Measurements from ENCODE around the gene NAPB. TPM values are rescaled to one million over a fixed set of nuclear protein-coding genes. Genes with fewer than 3 reads are reported as not detected.

NAPB gene
- total RNA-seq, 1 donor from 2014 or later, result 8.9 TPM

- Histone ChIP-seq H3K9me3 (ENCODE audit: control insufficient read depth in 3 of 3, low read length in 3 of 3) (no peaks in the 10 kb centered on the region), H3K4me3 (ENCODE audit: low read length in 3 of 3) (no peak overlapping the region), H3K4me1 (ENCODE audit: control insufficient read depth in 3 of 3, insufficient read depth in 3 of 3, low read length in 3 of 3) (peaks cover 10 to 31% (median 13%) of the 10 kb centered on the region in 3 donors), H3K27me3 (ENCODE audit: control insufficient read depth in 3 of 3, insufficient read depth in 3 of 3, low read length in 3 of 3) (no peaks in the 10 kb centered on the region), H3K27ac (ENCODE audit: low read depth, low read length) (no peak overlapping the region), H3K9ac (ENCODE audit: low read depth in 1 of 3, low read length in 3 of 3) (no peak overlapping the region), H3K36me3 (ENCODE audit: control insufficient read depth in 3 of 3, insufficient read depth in 3 of 3, low read length in 3 of 3) (no peaks in the 10 kb centered on the region)
Observed at GRCh38 chr20:23408957-23409356, 12.3 kb downstream of the NAPB start.

DNA sequence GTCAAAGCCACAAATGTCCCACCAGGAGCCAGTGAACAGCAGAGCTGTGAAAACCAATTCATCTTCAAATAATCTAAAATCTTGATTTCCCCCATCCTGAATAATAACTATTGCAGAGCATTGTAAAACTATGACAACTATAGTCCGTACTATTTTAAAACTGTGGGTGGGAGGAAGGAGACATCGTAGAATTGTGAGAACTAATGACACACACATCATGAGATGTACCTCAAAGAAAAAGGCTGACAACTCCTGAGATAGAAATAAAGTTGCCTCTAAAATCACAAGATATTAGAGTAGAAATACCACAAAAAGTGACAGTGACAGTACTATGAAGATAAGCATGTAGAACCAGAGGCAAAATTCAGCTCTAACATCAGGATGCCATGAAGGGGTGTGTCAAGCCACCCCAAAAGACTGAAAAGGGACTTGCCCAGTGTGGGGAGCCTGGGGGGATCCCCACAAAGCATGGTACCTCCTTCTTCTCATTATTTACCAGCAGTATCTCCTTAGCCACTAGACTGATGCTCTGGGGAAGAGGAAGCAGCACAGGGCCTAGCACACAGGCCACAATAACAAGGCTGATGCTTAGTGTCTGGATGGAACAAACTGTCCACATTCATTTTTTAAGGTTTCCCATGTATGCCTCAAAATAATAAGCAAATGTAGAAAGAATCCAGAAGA is 13.4 kb downstream of the NAPB start:
- no peak overlapping the region for H3K9ac ChIP-seq (ENCODE audit: low read depth in 1 of 3, low read length in 3 of 3)
- no peaks in the 10 kb centered on the region for H3K9me3 ChIP-seq (ENCODE audit: control insufficient read depth in 3 of 3, low read length in 3 of 3)
- H3K36me3 ChIP-seq (ENCODE audit: control insufficient read depth in 3 of 3, insufficient read depth in 3 of 3, low read length in 3 of 3), result no peaks in the 10 kb centered on the region
- H3K4me1 ChIP-seq (ENCODE audit: control insufficient read depth in 3 of 3, insufficient read depth in 3 of 3, low read length in 3 of 3), result peaks cover 10 to 34% (median 17%) of the 10 kb centered on the region in 3 donors
- no peak overlapping the region for H3K27ac ChIP-seq (ENCODE audit: low read depth, low read length)
- H3K4me3 ChIP-seq (ENCODE audit: low read length in 3 of 3), result no peak overlapping the region
- H3K27me3 ChIP-seq (ENCODE audit: control insufficient read depth in 3 of 3, insufficient read depth in 3 of 3, low read length in 3 of 3), result no peaks in the 10 kb centered on the region

DNA sequence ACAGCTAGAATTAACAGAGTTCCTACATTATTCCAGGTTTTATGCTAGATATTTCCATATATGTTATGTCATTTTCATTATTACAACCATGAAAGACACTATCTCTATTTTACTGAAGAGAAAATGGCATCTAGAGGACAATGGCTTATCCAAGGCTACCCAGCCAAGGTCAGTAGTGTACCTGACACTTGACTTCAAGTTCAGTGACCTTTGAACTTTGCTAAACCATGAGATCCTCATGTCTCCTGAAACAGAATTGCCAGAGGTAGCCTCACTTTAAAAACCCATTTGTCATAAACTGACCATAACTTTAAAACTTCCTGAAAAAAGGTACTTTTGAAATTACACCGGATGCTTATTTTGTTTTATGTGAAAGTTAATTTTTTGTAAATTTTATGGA is 14.4 kb downstream of the NAPB start:
- Histone ChIP-seq H3K36me3 (ENCODE audit: control insufficient read depth in 3 of 3, insufficient read depth in 3 of 3, low read length in 3 of 3) (peaks cover 0 to 3% (median 0%) of the 10 kb centered on the region in 3 donors), H3K27me3 (ENCODE audit: control insufficient read depth in 3 of 3, insufficient read depth in 3 of 3, low read length in 3 of 3) (no peaks in the 10 kb centered on the region), H3K4me1 (ENCODE audit: control insufficient read depth in 3 of 3, insufficient read depth in 3 of 3, low read length in 3 of 3) (peaks cover 5 to 30% (median 17%) of the 10 kb centered on the region in 3 donors), H3K9ac (ENCODE audit: low read depth in 1 of 3, low read length in 3 of 3) (no peak overlapping the region), H3K9me3 (ENCODE audit: control insufficient read depth in 3 of 3, low read length in 3 of 3) (no peaks in the 10 kb centered on the region), H3K4me3 (ENCODE audit: low read length in 3 of 3) (no peak overlapping the region), H3K27ac (ENCODE audit: low read depth, low read length) (no peak overlapping the region)

- no peak overlapping the region for H3K27ac ChIP-seq (ENCODE audit: low read depth, low read length)
- H3K4me1 ChIP-seq (ENCODE audit: control insufficient read depth in 3 of 3, insufficient read depth in 3 of 3, low read length in 3 of 3), result peaks cover 7 to 25% (median 22%) of the 10 kb centered on the region in 3 donors
- no peak overlapping the region for H3K4me3 ChIP-seq (ENCODE audit: low read length in 3 of 3)
- no peak overlapping the region for H3K9ac ChIP-seq (ENCODE audit: low read depth in 1 of 3, low read length in 3 of 3)
- no peaks in the 10 kb centered on the region for H3K27me3 ChIP-seq (ENCODE audit: control insufficient read depth in 3 of 3, insufficient read depth in 3 of 3, low read length in 3 of 3)
- peaks cover 0 to 5% (median 0%) of the 10 kb centered on the region in 3 donors for H3K36me3 ChIP-seq (ENCODE audit: control insufficient read depth in 3 of 3, insufficient read depth in 3 of 3, low read length in 3 of 3)
- H3K9me3 ChIP-seq (ENCODE audit: control insufficient read depth in 3 of 3, low read length in 3 of 3), result no peaks in the 10 kb centered on the region
Observed at GRCh38 chr20:23404196-23404595, 17.1 kb downstream of the NAPB start.

GRCh38 chr20:23403751-23404150 is 17.5 kb downstream of the NAPB start:
- no peak overlapping the region for H3K9ac ChIP-seq (ENCODE audit: low read depth in 1 of 3, low read length in 3 of 3)
- no peaks in the 10 kb centered on the region for H3K27me3 ChIP-seq (ENCODE audit: control insufficient read depth in 3 of 3, insufficient read depth in 3 of 3, low read length in 3 of 3)
- H3K36me3 ChIP-seq (ENCODE audit: control insufficient read depth in 3 of 3, insufficient read depth in 3 of 3, low read length in 3 of 3), result peaks cover 0 to 5% (median 0%) of the 10 kb centered on the region in 3 donors
- no peak overlapping the region for H3K4me3 ChIP-seq (ENCODE audit: low read length in 3 of 3)
- no peak overlapping the region for H3K27ac ChIP-seq (ENCODE audit: low read depth, low read length)
- H3K9me3 ChIP-seq (ENCODE audit: control insufficient read depth in 3 of 3, low read length in 3 of 3), result no peaks in the 10 kb centered on the region
- H3K4me1 ChIP-seq (ENCODE audit: control insufficient read depth in 3 of 3, insufficient read depth in 3 of 3, low read length in 3 of 3), result peaks cover 7 to 25% (median 22%) of the 10 kb centered on the region in 3 donors

DNA sequence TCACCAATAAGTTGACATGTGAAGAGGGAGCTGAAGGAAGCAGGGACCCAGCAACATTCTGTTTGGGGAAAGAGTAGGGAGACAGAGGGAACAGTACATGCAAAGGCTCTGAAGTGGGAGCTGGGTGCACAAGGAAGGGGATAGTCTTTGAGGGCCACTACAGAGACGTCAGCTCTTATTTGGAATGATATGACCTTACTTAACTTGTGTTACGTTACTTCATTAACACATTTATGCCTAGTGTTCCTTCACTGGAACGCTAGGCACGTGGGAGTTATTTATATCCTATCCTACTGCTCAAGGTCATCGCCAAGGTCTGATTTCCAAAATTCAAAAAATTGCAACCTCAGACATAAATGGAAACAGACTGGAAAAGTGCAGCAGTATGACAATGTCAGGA is 20.2 kb downstream of the NAPB start:
- Histone ChIP-seq H3K4me1 (ENCODE audit: control insufficient read depth in 3 of 3, insufficient read depth in 3 of 3, low read length in 3 of 3) (peaks cover 9 to 32% (median 24%) of the 10 kb centered on the region in 3 donors), H3K27ac (ENCODE audit: low read depth, low read length) (no peak overlapping the region), H3K27me3 (ENCODE audit: control insufficient read depth in 3 of 3, insufficient read depth in 3 of 3, low read length in 3 of 3) (no peaks in the 10 kb centered on the region)

GRCh38 chr20:23399568-23400241 is 21.6 kb downstream of the NAPB start:
- Histone ChIP-seq H3K9me3 (ENCODE audit: control insufficient read depth in 3 of 3, low read length in 3 of 3) (no peaks in the 10 kb centered on the region), H3K27ac (ENCODE audit: low read depth, low read length) (no peak overlapping the region), H3K9ac (ENCODE audit: low read depth in 1 of 3, low read length in 3 of 3) (no peak overlapping the region), H3K27me3 (ENCODE audit: control insufficient read depth in 3 of 3, insufficient read depth in 3 of 3, low read length in 3 of 3) (no peaks in the 10 kb centered on the region), H3K36me3 (ENCODE audit: control insufficient read depth in 3 of 3, insufficient read depth in 3 of 3, low read length in 3 of 3) (peaks cover 0 to 8% (median 5%) of the 10 kb centered on the region in 3 donors), H3K4me1 (ENCODE audit: control insufficient read depth in 3 of 3, insufficient read depth in 3 of 3, low read length in 3 of 3) (peaks cover 13 to 35% (median 32%) of the 10 kb centered on the region in 3 donors), H3K4me3 (ENCODE audit: low read length in 3 of 3) (no peak overlapping the region)

More for the DNA sequence above, 20.2 kb downstream of the NAPB start:
- Histone ChIP-seq H3K9me3 (ENCODE audit: control insufficient read depth in 3 of 3, low read length in 3 of 3) (no peaks in the 10 kb centered on the region), H3K4me3 (ENCODE audit: low read length in 3 of 3) (no peak overlapping the region), H3K9ac (ENCODE audit: low read depth in 1 of 3, low read length in 3 of 3) (no peak overlapping the region), H3K36me3 (ENCODE audit: control insufficient read depth in 3 of 3, insufficient read depth in 3 of 3, low read length in 3 of 3) (peaks cover 0 to 5% (median 0%) of the 10 kb centered on the region in 3 donors)

DNA sequence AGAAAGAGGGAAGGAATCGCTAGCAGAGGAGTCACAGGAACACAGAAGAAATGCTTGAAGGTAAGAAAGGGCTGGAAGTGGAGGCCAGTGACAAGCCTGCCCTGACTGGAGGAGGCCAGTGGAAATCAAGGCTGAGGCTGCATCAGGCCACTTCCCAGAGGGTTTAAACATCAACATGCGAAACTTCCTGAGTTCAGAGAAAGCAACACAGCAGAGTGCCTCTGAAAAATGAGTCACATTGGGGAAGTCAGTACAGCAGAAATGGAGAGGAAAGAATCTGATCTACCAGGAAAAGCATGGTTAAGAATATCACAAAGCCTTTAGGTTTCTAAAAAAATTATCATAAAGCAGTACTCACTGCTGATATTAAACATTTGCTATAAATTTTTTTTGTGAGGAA is 23.3 kb downstream of the NAPB start:
- no peak overlapping the region for H3K4me3 ChIP-seq (ENCODE audit: low read length in 3 of 3)
- H3K9ac ChIP-seq (ENCODE audit: low read depth in 1 of 3, low read length in 3 of 3), result no peak overlapping the region
- no peak overlapping the region for H3K27ac ChIP-seq (ENCODE audit: low read depth, low read length)

DNA sequence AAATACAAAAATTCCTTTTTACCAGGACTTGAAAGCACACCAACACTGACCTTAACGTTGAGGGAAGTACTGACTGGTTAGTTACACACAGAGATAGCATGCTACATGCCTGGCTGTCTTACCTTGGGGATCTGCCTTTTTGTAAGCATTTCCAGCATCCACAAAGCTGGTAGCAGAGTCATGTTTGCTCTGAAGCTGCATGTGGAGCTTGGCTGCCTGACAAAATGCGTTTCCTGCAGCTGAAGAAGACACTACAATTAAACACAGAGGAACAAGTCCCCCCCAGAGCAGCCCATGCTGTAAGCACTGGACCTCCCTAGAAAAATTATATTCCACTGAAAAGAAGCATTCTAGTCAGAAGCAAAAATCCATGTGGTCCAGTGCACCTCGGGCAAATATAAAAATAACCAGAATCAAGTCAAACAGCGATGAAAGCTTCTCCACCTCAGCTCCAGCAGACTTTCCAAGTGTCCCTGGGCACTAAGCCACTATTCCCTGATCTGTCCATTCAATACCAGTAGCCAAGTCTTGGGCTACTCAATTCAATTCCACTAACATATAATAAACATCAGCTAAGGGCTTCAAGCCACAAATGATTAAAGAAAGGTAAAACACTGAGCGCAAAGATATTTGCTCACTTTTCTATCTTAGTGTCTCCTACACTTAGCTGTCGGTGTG is 24.2 kb downstream of the NAPB start:
- no peaks in the 10 kb centered on the region for H3K9me3 ChIP-seq (ENCODE audit: control insufficient read depth in 3 of 3, low read length in 3 of 3)
- H3K36me3 ChIP-seq (ENCODE audit: control insufficient read depth in 3 of 3, insufficient read depth in 3 of 3, low read length in 3 of 3), result peaks cover 14 to 25% (median 21%) of the 10 kb centered on the region in 3 donors
- no peaks in the 10 kb centered on the region for H3K27me3 ChIP-seq (ENCODE audit: control insufficient read depth in 3 of 3, insufficient read depth in 3 of 3, low read length in 3 of 3)
- H3K9ac ChIP-seq (ENCODE audit: low read depth in 1 of 3, low read length in 3 of 3), result no peak overlapping the region
- peaks cover 26 to 43% (median 38%) of the 10 kb centered on the region in 3 donors for H3K4me1 ChIP-seq (ENCODE audit: control insufficient read depth in 3 of 3, insufficient read depth in 3 of 3, low read length in 3 of 3)
- no peak overlapping the region for H3K4me3 ChIP-seq (ENCODE audit: low read length in 3 of 3)
- H3K27ac ChIP-seq (ENCODE audit: low read depth, low read length), result no peak overlapping the region

More for the DNA sequence above, 23.3 kb downstream of the NAPB start:
- peaks cover 26 to 39% (median 38%) of the 10 kb centered on the region in 3 donors for H3K4me1 ChIP-seq (ENCODE audit: control insufficient read depth in 3 of 3, insufficient read depth in 3 of 3, low read length in 3 of 3)
- H3K9me3 ChIP-seq (ENCODE audit: control insufficient read depth in 3 of 3, low read length in 3 of 3), result no peaks in the 10 kb centered on the region
- H3K36me3 ChIP-seq (ENCODE audit: control insufficient read depth in 3 of 3, insufficient read depth in 3 of 3, low read length in 3 of 3), result peaks cover 12 to 25% (median 20%) of the 10 kb centered on the region in 3 donors
- H3K27me3 ChIP-seq (ENCODE audit: control insufficient read depth in 3 of 3, insufficient read depth in 3 of 3, low read length in 3 of 3), result no peaks in the 10 kb centered on the region

Data from skeletal muscle tissue (tissue), 4 donors.